SU-DHL-6 (cell line): Measurements from ENCODE around the gene PTPRK.

Source experiments
- H2AFZ ChIP-seq: fragments of 200-600 bp; sonication (generic); 2 replicates; pipeline ENCODE4 v1.6.1; 2014; ENCODE audit warnings: low read depth, mild to moderate bottlenecking, moderate library complexity, mixed read lengths, antibody characterized with exemption, low read length; ENCODE audit not compliant: severe bottlenecking
- H3F3A ChIP-seq: fragments of 200-600 bp; shearing (Covaris generic); 2 replicates; pipeline ENCODE4 v1.6.0; 2016; ENCODE audit warnings: antibody characterized with exemption, mild to moderate bottlenecking; ENCODE audit not compliant: insufficient read depth
- H3K27ac ChIP-seq: fragments of 200-600 bp; sonication (generic); 2 replicates; pipeline ENCODE4 v1.5.1; 2016; ENCODE audit warnings: low read depth, mild to moderate bottlenecking, low read length, moderate library complexity, mixed read lengths
- H3K27me3 ChIP-seq: fragments of 200-600 bp; sonication (generic), shearing (Covaris generic); 2 replicates; pipeline ENCODE4 v1.6.0; 2014; ENCODE audit warnings: mild to moderate bottlenecking, low read length
- H3K36me3 ChIP-seq: fragments of 200-600 bp; sonication (generic); 2 replicates; pipeline ENCODE4 v1.6.1; 2014; ENCODE audit warnings: mild to moderate bottlenecking, low read length, mixed read lengths
- H3K4me2 ChIP-seq: fragments of 300-600, 200-600 bp; shearing (Covaris generic), sonication (generic); 2 replicates; pipeline ENCODE4 v1.6.0; 2014; ENCODE audit warnings: low read length, low read depth, mild to moderate bottlenecking; ENCODE audit not compliant: poor library complexity, severe bottlenecking
- H3K4me3 ChIP-seq: fragments of 200-600 bp; sonication (generic); 2 replicates; pipeline ENCODE4 v1.5.1; 2014; ENCODE audit warnings: antibody characterized with exemption, low read length, mild to moderate bottlenecking, mixed read lengths; ENCODE audit not compliant: insufficient read depth, poor library complexity, severe bottlenecking
- H3K79me2 ChIP-seq: fragments of 200-600 bp; sonication (generic); 2 replicates; pipeline ENCODE4 v1.6.1; 2014; ENCODE audit warnings: mild to moderate bottlenecking, low read length, moderate library complexity; ENCODE audit not compliant: insufficient read depth
- H3K9ac ChIP-seq: fragments of 200-600 bp; sonication (generic); 2 replicates; pipeline ENCODE4 v1.7.0; 2014; ENCODE audit warnings: mild to moderate bottlenecking, low read length
- H3K9me2 ChIP-seq: fragments of 200-600 bp; sonication (generic); replicated peaks from 2 replicates; pipeline ENCODE4 v1.6.1; 2014; ENCODE audit warnings: low read length; ENCODE audit not compliant: insufficient read depth
- H3K9me3 ChIP-seq: fragments of 200-600 bp; sonication (generic); 2 replicates; pipeline ENCODE4 v1.6.1; 2014; ENCODE audit warnings: low read length, mixed read lengths; ENCODE audit not compliant: insufficient read depth
- H4K20me1 ChIP-seq: fragments of 200-600 bp; sonication (generic); 2 replicates; pipeline ENCODE4 v1.6.1; 2014; ENCODE audit warnings: low read depth, mild to moderate bottlenecking, antibody characterized with exemption, low read length, moderate library complexity, mixed read lengths
- EZH2phosphoT487 ChIP-seq: fragments of 200-600 bp; sonication (generic), shearing (Covaris generic); conservative IDR thresholded peaks from 2 replicates; pipeline ENCODE4 v1.6.1; 2018; ENCODE audit warnings: mild to moderate bottlenecking, antibody characterized with exemption, low read length, moderate library complexity, mixed read lengths
- TF ChIP-seq, protein P1 (sequence below): fragments of 200-600 bp; sonication (generic); IDR thresholded peaks from one replicate; pipeline ENCODE4 v1.5.1; 2017; ENCODE audit warnings: antibody characterized with exemption, mild to moderate bottlenecking, low read length, moderate library complexity; ENCODE audit not compliant: insufficient read depth, poor library complexity, severe bottlenecking

PTPRK gene

DNA sequence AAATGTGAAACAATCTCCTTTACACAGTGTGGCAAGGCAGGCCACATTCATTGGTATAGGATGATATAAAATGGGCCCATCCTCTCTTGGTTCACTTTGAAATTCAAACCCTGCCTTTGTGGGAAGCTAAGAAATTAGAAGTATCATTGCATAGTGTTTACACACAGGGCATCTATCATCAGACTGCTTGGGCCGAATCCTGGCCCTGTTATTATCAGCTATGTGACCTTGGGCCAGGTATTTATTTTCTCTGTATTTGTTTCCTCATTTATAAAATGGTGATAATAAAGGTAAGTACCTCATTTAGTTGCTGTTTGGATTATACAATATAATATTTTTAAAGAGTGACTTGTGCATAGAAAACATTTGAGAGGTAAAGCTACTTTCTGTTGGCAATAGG, 45.5 kb downstream of the PTPRK start:
- H3K4me3 ChIP-seq: no peak overlapping the region
- no peaks in the 10 kb centered on the region for H3K36me3 ChIP-seq
- no peak overlapping the region for H2AFZ ChIP-seq
- H3K4me2 ChIP-seq: no peak overlapping the region
- no peaks in the 10 kb centered on the region for H4K20me1 ChIP-seq
- H3F3A ChIP-seq: no peaks in the 10 kb centered on the region
- no peaks in the 10 kb centered on the region for H3K27me3 ChIP-seq
- no peaks in the 10 kb centered on the region for H3K79me2 ChIP-seq
- H3K27ac ChIP-seq: no peak overlapping the region
- H3K9me3 ChIP-seq: no peaks in the 10 kb centered on the region
- TF ChIP-seq EZH2phosphoT487: no peak
- TF ChIP-seq, protein P1, sequence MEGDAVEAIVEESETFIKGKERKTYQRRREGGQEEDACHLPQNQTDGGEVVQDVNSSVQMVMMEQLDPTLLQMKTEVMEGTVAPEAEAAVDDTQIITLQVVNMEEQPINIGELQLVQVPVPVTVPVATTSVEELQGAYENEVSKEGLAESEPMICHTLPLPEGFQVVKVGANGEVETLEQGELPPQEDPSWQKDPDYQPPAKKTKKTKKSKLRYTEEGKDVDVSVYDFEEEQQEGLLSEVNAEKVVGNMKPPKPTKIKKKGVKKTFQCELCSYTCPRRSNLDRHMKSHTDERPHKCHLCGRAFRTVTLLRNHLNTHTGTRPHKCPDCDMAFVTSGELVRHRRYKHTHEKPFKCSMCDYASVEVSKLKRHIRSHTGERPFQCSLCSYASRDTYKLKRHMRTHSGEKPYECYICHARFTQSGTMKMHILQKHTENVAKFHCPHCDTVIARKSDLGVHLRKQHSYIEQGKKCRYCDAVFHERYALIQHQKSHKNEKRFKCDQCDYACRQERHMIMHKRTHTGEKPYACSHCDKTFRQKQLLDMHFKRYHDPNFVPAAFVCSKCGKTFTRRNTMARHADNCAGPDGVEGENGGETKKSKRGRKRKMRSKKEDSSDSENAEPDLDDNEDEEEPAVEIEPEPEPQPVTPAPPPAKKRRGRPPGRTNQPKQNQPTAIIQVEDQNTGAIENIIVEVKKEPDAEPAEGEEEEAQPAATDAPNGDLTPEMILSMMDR: no peak
- no peak overlapping the region for H3K9ac ChIP-seq
- no peaks in the 10 kb centered on the region for H3K9me2 ChIP-seq

DNA sequence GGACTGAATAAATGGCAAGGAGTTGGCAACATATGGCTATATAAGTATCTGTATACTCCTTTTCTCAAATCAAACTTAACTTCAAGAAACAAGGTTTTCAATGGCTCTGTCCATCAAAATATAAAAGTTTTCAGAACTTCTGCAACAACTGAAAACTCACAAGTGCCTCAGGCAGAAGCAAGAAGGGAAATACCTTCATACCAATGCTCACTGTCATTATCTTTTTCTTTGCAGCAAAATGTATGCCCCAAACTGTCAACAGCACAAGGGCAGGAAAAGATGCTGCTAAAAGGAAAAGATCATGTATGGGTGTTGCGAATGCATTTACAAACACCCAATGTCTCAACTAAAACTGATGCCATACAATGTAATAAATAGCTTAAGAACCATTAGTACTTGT, 45.9 kb downstream of the PTPRK start:
- no peaks in the 10 kb centered on the region for H3K27me3 ChIP-seq
- no peaks in the 10 kb centered on the region for H4K20me1 ChIP-seq
- no peak overlapping the region for H3K4me3 ChIP-seq
- no peaks in the 10 kb centered on the region for H3K9me2 ChIP-seq
- no peak for TF ChIP-seq EZH2phosphoT487
- TF ChIP-seq, protein P1: no peak
- no peak overlapping the region for H3K9ac ChIP-seq
- no peaks in the 10 kb centered on the region for H3K9me3 ChIP-seq
- no peaks in the 10 kb centered on the region for H3F3A ChIP-seq
- H3K36me3 ChIP-seq: no peaks in the 10 kb centered on the region
- no peak overlapping the region for H3K27ac ChIP-seq
- no peak overlapping the region for H2AFZ ChIP-seq
- H3K4me2 ChIP-seq: no peak overlapping the region
- H3K79me2 ChIP-seq: no peaks in the 10 kb centered on the region

DNA sequence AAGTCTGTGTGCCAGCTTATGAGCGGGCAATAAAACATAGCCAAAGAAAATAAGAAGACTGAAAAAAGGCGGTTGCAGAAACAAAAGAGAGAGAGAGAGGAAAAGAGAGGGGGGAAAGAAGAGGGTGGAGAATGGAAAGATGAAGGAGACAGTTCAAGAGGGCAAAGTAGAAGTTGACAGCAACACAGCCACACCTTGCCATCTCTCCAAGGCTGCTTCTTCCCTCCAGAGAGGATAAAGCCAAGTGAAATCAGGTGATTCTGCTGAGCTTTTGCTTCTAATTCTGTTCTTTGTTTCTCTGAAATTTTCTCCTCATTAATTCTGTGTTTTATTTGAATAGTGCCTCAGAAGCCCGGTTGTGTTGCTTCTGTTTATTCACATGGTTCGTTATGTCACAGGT, 48.5 kb downstream of the PTPRK start:
- Histone ChIP-seq H3K4me3 (no peak overlapping the region), H3F3A (no peaks in the 10 kb centered on the region), H3K9me2 (no peaks in the 10 kb centered on the region), H3K9ac (no peak overlapping the region), H3K79me2 (no peaks in the 10 kb centered on the region), H4K20me1 (no peaks in the 10 kb centered on the region), H3K27me3 (no peaks in the 10 kb centered on the region), H3K4me2 (no peak overlapping the region), H3K27ac (no peak overlapping the region), H2AFZ (no peak overlapping the region), H3K36me3 (no peaks in the 10 kb centered on the region), H3K9me3 (no peaks in the 10 kb centered on the region)
- TF ChIP-seq EZH2phosphoT487: no peak
- TF ChIP-seq, protein P1: no peak
